ENCODE measurements around the gene F2RL1. TPM values are rescaled to one million over a fixed set of nuclear protein-coding genes. Genes with fewer than 3 reads are reported as not detected.

Gene F2RL1
- total RNA-seq, 2 experiments from 2014 or later: not detected

- H3K27ac ChIP-seq (ENCODE audit: low read depth, low read length, poor library complexity, severe bottlenecking): no peak overlapping the region
- CTCF ChIA-PET (ENCODE audit: unreplicated experiment): no interaction called here
- intact Hi-C loops (cut with micrococcal nuclease; ENCODE audit: unreplicated experiment): no loop called here
- no peaks in the 10 kb centered on the region for H3K4me1 ChIP-seq (ENCODE audit: insufficient read depth, low read length, poor library complexity, severe bottlenecking)
- H4K20me1 ChIP-seq (ENCODE audit: insufficient read depth, low read length): no peaks in the 10 kb centered on the region
- no peak for TF ChIP-seq EZH2phosphoT487 (IDR thresholded peaks at IDR 0.05; ENCODE audit: borderline replicate concordance, low read depth, low read length)
- TF ChIP-seq, protein P1, sequence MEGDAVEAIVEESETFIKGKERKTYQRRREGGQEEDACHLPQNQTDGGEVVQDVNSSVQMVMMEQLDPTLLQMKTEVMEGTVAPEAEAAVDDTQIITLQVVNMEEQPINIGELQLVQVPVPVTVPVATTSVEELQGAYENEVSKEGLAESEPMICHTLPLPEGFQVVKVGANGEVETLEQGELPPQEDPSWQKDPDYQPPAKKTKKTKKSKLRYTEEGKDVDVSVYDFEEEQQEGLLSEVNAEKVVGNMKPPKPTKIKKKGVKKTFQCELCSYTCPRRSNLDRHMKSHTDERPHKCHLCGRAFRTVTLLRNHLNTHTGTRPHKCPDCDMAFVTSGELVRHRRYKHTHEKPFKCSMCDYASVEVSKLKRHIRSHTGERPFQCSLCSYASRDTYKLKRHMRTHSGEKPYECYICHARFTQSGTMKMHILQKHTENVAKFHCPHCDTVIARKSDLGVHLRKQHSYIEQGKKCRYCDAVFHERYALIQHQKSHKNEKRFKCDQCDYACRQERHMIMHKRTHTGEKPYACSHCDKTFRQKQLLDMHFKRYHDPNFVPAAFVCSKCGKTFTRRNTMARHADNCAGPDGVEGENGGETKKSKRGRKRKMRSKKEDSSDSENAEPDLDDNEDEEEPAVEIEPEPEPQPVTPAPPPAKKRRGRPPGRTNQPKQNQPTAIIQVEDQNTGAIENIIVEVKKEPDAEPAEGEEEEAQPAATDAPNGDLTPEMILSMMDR (conservative IDR thresholded peaks at IDR 0.05; ENCODE audit: low read length): no peak
- POLR2A ChIA-PET: no interaction called here
- H3K79me2 ChIP-seq (ENCODE audit: insufficient read depth, low read depth, low read length): no peaks in the 10 kb centered on the region
- H3K9me2 ChIP-seq (ENCODE audit: insufficient read depth, low read length): no peaks in the 10 kb centered on the region
- H3K4me3 ChIP-seq (ENCODE audit: low read depth, low read length, poor library complexity, severe bottlenecking): no peak overlapping the region
- no peaks in the 10 kb centered on the region for H3K36me3 ChIP-seq (ENCODE audit: insufficient read depth, low read length)
- H3K9me3 ChIP-seq (ENCODE audit: low read length): no peaks in the 10 kb centered on the region
- H3K4me2 ChIP-seq (ENCODE audit: low read length): no peak overlapping the region
- BruUV-seq (replicated peaks): no TSS peak
- no peak for DNase-seq (ENCODE audit: low spot score)
- H2AFZ ChIP-seq (ENCODE audit: low read length): no peak overlapping the region
Measured at GRCh38 chr5:76801803-76802195, 17.0 kb upstream of the F2RL1 start.

DNA sequence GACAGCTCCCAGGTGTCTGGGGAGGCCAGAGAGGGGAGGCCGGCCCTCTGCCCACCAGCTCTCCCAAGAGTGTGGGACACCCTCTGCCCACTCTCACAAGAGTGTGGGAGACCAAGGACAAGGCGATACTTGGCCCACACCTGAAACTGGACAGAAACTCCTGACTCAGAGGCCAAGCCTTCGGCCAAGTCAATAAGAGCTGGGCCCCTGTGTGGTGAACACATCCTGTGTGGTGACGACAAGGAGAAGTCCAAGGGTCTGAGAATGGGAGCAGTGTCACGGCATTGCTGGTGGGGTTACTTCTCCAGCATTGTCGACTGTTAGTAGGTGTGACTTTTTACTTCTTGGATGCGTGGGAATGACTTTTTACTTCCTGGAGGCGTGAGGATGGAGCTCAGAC lies 14.6 kb upstream of the F2RL1 start:
- Histone ChIP-seq H3K79me2 (ENCODE audit: insufficient read depth, low read depth, low read length) (no peaks in the 10 kb centered on the region), H3K4me2 (ENCODE audit: low read length) (no peak overlapping the region), H3K36me3 (ENCODE audit: insufficient read depth, low read length) (no peaks in the 10 kb centered on the region), H3K9me3 (ENCODE audit: low read length) (no peaks in the 10 kb centered on the region), H3K27ac (ENCODE audit: low read depth, low read length, poor library complexity, severe bottlenecking) (no peak overlapping the region), H3K4me3 (ENCODE audit: low read depth, low read length, poor library complexity, severe bottlenecking) (no peak overlapping the region), H3K4me1 (ENCODE audit: insufficient read depth, low read length, poor library complexity, severe bottlenecking) (no peaks in the 10 kb centered on the region), H2AFZ (ENCODE audit: low read length) (no peak overlapping the region), H3K9me2 (ENCODE audit: insufficient read depth, low read length) (no peaks in the 10 kb centered on the region), H4K20me1 (ENCODE audit: insufficient read depth, low read length) (no peaks in the 10 kb centered on the region)
- no TSS peak for BruUV-seq (replicated peaks)
- intact Hi-C loops (cut with micrococcal nuclease; ENCODE audit: unreplicated experiment): no loop called here
- TF ChIP-seq, protein P1 (conservative IDR thresholded peaks at IDR 0.05; ENCODE audit: low read length): no peak
- DNase-seq (ENCODE audit: low spot score): no peak
- ChIA-PET POLR2A (interaction anchor here (0.6 kb wide), 1 partner anchor 327 kb away, joined by 3 read pairs; no protein-coding TSS in a partner anchor), CTCF (ENCODE audit: unreplicated experiment) (no interaction called here)

DNA sequence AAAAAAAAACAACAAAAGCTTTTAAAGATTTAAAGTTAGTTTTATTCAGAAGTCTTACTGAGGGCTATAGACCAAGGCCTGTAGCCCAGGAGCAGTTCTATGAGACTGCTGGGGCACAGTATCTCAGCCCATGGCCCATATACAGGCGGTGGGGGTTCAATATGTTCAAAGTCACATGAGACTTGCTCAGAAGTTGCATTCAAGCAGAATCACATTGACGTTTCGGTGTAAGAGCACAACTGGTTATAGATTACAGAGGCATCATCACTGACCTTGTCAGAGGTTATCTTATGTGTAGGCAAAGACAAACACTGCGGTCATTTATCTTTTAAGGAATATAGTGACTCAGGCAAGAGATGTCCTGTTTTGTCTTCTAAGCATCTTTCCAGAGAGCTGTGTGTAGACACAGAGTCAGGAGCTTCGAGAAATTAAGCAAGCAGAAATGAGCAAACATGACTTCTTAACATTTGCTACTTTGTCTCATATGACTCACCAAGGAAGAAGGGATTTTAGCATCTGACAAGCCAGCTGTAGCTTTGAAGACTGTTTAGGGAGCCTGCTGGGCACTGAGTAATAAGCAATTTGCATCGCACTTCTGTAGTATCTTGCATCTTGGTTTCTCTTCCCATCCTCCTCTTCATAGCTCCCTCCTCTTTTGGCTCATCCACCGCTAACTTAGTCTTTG lies 12.9 kb upstream of the F2RL1 start:
- no TSS peak for BruUV-seq (replicated peaks)
- Histone ChIP-seq H2AFZ (ENCODE audit: low read length) (no peak overlapping the region), H3K9me2 (ENCODE audit: insufficient read depth, low read length) (no peaks in the 10 kb centered on the region), H4K20me1 (ENCODE audit: insufficient read depth, low read length) (no peaks in the 10 kb centered on the region), H3K27ac (ENCODE audit: low read depth, low read length, poor library complexity, severe bottlenecking) (no peak overlapping the region), H3K4me3 (ENCODE audit: low read depth, low read length, poor library complexity, severe bottlenecking) (no peak overlapping the region), H3K9me3 (ENCODE audit: low read length) (no peaks in the 10 kb centered on the region), H3K36me3 (ENCODE audit: insufficient read depth, low read length) (no peaks in the 10 kb centered on the region), H3K4me1 (ENCODE audit: insufficient read depth, low read length, poor library complexity, severe bottlenecking) (no peaks in the 10 kb centered on the region), H3K79me2 (ENCODE audit: insufficient read depth, low read depth, low read length) (no peaks in the 10 kb centered on the region), H3K4me2 (ENCODE audit: low read length) (no peak overlapping the region)
- no peak for TF ChIP-seq EZH2phosphoT487 (IDR thresholded peaks at IDR 0.05; ENCODE audit: borderline replicate concordance, low read depth, low read length)
- TF ChIP-seq, protein P1 (conservative IDR thresholded peaks at IDR 0.05; ENCODE audit: low read length): no peak
- ChIA-PET POLR2A (interaction anchor here (0.7 kb wide), 1 partner anchor 1070 kb away, joined by 5 read pairs; no protein-coding TSS in a partner anchor), CTCF (ENCODE audit: unreplicated experiment) (no interaction called here)
- no peak for DNase-seq (ENCODE audit: low spot score)
- intact Hi-C loops (cut with micrococcal nuclease; ENCODE audit: unreplicated experiment): no loop called here
